ENCODE results near the gene CMIP. TPM values are rescaled to one million over a fixed set of nuclear protein-coding genes. Genes with fewer than 3 reads are reported as not detected.

Gene CMIP
- total and polyA plus RNA-seq, 10 of the 15 experiments (the other 5 are each of a cell fraction or from before 2014, with no cell fraction given): 1.2 to 43.2 (median 4.4) TPM

GRCh38 chr16:81615411-81615810 is 170.8 kb downstream of the CMIP start:
- RAD21 ChIA-PET (ENCODE audit: unreplicated experiment): interaction anchor here (1.7 kb wide), 1 partner anchor 137 kb away, joined by 5 read pairs; no protein-coding TSS in a partner anchor
- Histone ChIP-seq H3K9me3 (replicated peaks; ENCODE audit: control insufficient read depth, insufficient read depth, low read length) (no peaks in the 10 kb centered on the region), H3K4me3 (no peak overlapping the region), H3K9ac (ENCODE audit: control insufficient read depth, insufficient read depth, low read length) (no peak overlapping the region), H3K4me1 (ENCODE audit: control insufficient read depth, insufficient read depth, low read length) (peaks cover 20% of the 10 kb centered on the region), H3K27ac (ENCODE audit: control insufficient read depth, insufficient read depth) (no peak overlapping the region), H3K27me3 (replicated peaks in 1 of 2; ENCODE audit: control insufficient read depth in 2 of 2, insufficient read depth in 2 of 2, low read length in 1 of 2) (no peaks in the 10 kb centered on the region), H3K4me2 (ENCODE audit: control insufficient read depth, insufficient read depth) (no peak overlapping the region), H3K79me2 (ENCODE audit: control insufficient read depth, insufficient read depth, low read length) (no peaks in the 10 kb centered on the region), H3K36me3 (ENCODE audit: control insufficient read depth in 2 of 2, insufficient read depth in 2 of 2, low read length in 1 of 2) (peaks cover 4 to 33% of the 10 kb centered on the region in 2 experiments; a peak in 3 of 4 replicates), H4K20me1 (ENCODE audit: control insufficient read depth, insufficient read depth) (no peaks in the 10 kb centered on the region), H2AFZ (ENCODE audit: control insufficient read depth, low read depth, low read length) (no peak overlapping the region)
- POLR2A ChIA-PET: interaction anchor here (1.0 kb wide), 1 partner anchor 10 kb away, joined by 3 read pairs; no protein-coding TSS in a partner anchor
- SMC1A ChIA-PET (ENCODE audit: uncharacterized antibody, unreplicated experiment): interaction anchor here (0.9 kb wide), 1 partner anchor 151 kb away, joined by 3 read pairs; no protein-coding TSS in a partner anchor
- intact Hi-C loops (cut with micrococcal nuclease; ENCODE audit: unreplicated experiment) (no loop called here), in situ Hi-C loops (cut with MboI) (no loop called here)
- no peak for ATAC-seq
- TF ChIP-seq NBN (IDR thresholded peaks at IDR 0.05): 0 out of 2 replicates have a peak, but pooled peaks have one; percentile 34
- TF ChIP-seq TAF1 (IDR thresholded peaks at IDR 0.05; ENCODE audit: borderline replicate concordance, low read depth, low read length): no peak
- TF ChIP-seq BMI1 (IDR thresholded peaks at IDR 0.05; ENCODE audit: borderline replicate concordance): no peak
- TF ChIP-seq, protein P1, sequence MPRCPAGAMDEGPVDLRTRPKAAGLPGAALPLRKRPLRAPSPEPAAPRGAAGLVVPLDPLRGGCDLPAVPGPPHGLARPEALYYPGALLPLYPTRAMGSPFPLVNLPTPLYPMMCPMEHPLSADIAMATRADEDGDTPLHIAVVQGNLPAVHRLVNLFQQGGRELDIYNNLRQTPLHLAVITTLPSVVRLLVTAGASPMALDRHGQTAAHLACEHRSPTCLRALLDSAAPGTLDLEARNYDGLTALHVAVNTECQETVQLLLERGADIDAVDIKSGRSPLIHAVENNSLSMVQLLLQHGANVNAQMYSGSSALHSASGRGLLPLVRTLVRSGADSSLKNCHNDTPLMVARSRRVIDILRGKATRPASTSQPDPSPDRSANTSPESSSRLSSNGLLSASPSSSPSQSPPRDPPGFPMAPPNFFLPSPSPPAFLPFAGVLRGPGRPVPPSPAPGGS (IDR thresholded peaks at IDR 0.05; ENCODE audit: borderline replicate concordance, insufficient read depth, low read depth, low read length, poor library complexity, severe bottlenecking): peak; percentile 74
- no peak for TF ChIP-seq FOXM1 (IDR thresholded peaks at IDR 0.05; ENCODE audit: low read depth, low read length)
- FAIRE-seq: no peak
- no peak for DNase-seq (ENCODE audit: low read depth, low spot score)
- 82% methylated on average over 3 of the region's 3 CpGs for WGBS (ENCODE audit: insufficient coverage, insufficient replicate concordance, low lambda C conversion rate, missing lambda C conversion rate)
- CTCF ChIA-PET: interaction anchor here (1.3 kb wide), 1 partner anchor 81 kb away, joined by 3 read pairs; no protein-coding TSS in a partner anchor
- no TSS peak for BruUV-seq (replicated peaks)

Measured in GM12878 (cell line).